GM23338 (cell line): Measurements from ENCODE around the gene KBTBD12. TPM values are rescaled to one million over a fixed set of nuclear protein-coding genes. Genes with fewer than 3 reads are reported as not detected.

Source experiments
- ATAC-seq: fragments of 200-7000 bp; cut with Tn5 transposase; 3 replicates; pipeline ENCODE4 v1.9.1; 2020
- DNase-seq: peaks from one replicate; pipeline ENCODE4 v3.0.0-alpha.2; 2015; ENCODE audit warnings: low spot score
- H2AFZ ChIP-seq: fragments of 200-600 bp; sonication (generic); 2 replicates; pipeline ENCODE4 v1.8.0; 2016; ENCODE audit warnings: antibody characterized with exemption, mild to moderate bottlenecking, moderate library complexity
- H3F3A ChIP-seq: fragments of 200-600 bp; sonication (generic); replicated peaks from 2 replicates; pipeline ENCODE4 v1.8.0; 2017; ENCODE audit warnings: antibody characterized with exemption, mixed run types, low read depth
- H3K27ac ChIP-seq: fragments of 200-600 bp; sonication (generic); 2 replicates; pipeline ENCODE4 v1.6.1; 2016; ENCODE audit warnings: low read depth
- H3K27me3 ChIP-seq: fragments of 200-600 bp; sonication (generic); 2 replicates; pipeline ENCODE4 v1.8.0; 2016; ENCODE audit warnings: mild to moderate bottlenecking, mixed run types, moderate library complexity; ENCODE audit not compliant: insufficient read depth
- H3K36me3 ChIP-seq: fragments of 200-600 bp; sonication (generic); 2 replicates; pipeline ENCODE4 v1.8.0; 2016; ENCODE audit warnings: mild to moderate bottlenecking; ENCODE audit not compliant: insufficient read depth
- H3K4me1 ChIP-seq: fragments of 200-600 bp; sonication (generic); 2 replicates; pipeline ENCODE4 v1.8.0; 2016; ENCODE audit warnings: mild to moderate bottlenecking, moderate library complexity; ENCODE audit not compliant: insufficient read depth
- H3K4me2 ChIP-seq: fragments of 200-600 bp; sonication (generic); 2 replicates; pipeline ENCODE4 v1.7.1; 2017; ENCODE audit warnings: mixed run types
- H3K4me3 ChIP-seq: fragments of 200-600 bp; sonication (generic); 2 replicates; pipeline ENCODE4 v1.6.1; 2016; ENCODE audit warnings: mixed run types
- H3K79me2 ChIP-seq: fragments of 200-600 bp; sonication (generic); replicated peaks from 2 replicates; pipeline ENCODE4 v1.8.0; 2017; ENCODE audit warnings: mild to moderate bottlenecking; ENCODE audit not compliant: insufficient read depth
- H3K9me2 ChIP-seq: fragments of 200-600 bp; sonication (generic); 2 replicates; pipeline ENCODE4 v1.8.0; 2017; ENCODE audit not compliant: insufficient read depth
- H4K20me1 ChIP-seq: fragments of 200-600 bp; sonication (generic); replicated peaks from 2 replicates; pipeline ENCODE4 v1.8.0; 2017; ENCODE audit warnings: mild to moderate bottlenecking; ENCODE audit not compliant: insufficient read depth
- H3K27ac Mint-ChIP-seq: 2 replicates; pipeline ENCODE4 v1.8.0; 2020; ENCODE audit warnings: inconsistent platforms, mild to moderate bottlenecking, moderate library complexity, mixed read lengths
- H3K27me3 Mint-ChIP-seq: 3 replicates; pipeline ENCODE4 v1.8.0; 2022; ENCODE audit warnings: low read depth, mild to moderate bottlenecking, moderate library complexity, mixed read lengths, inconsistent platforms; ENCODE audit not compliant: insufficient read depth, poor library complexity
- H3K36me3 Mint-ChIP-seq: 3 replicates; pipeline ENCODE4 v1.8.0; 2021; ENCODE audit warnings: low read depth, mild to moderate bottlenecking, inconsistent platforms, moderate library complexity, mixed read lengths
- H3K4me1 Mint-ChIP-seq: 3 replicates; pipeline ENCODE4 v1.8.0; 2020; ENCODE audit warnings: mild to moderate bottlenecking, inconsistent platforms, mixed read lengths
- H3K4me3 Mint-ChIP-seq: 3 replicates; pipeline ENCODE4 v1.8.0; 2021; ENCODE audit warnings: moderate library complexity, mild to moderate bottlenecking, inconsistent platforms, mixed read lengths
- H3K9me3 Mint-ChIP-seq: 3 replicates; pipeline ENCODE4 v1.8.0; 2020; ENCODE audit warnings: moderate library complexity, mild to moderate bottlenecking, inconsistent platforms, mixed read lengths
- CREB1 ChIP-seq: fragments of 250-450 bp; sonication (Bioruptor Pico); IDR thresholded peaks from 2 replicates; pipeline ENCODE4 v1.5.0; 2020; ENCODE audit warnings: low read depth, mild to moderate bottlenecking, moderate library complexity
- ETS1 ChIP-seq: IDR thresholded peaks from 2 replicates; pipeline ENCODE4 v1.6.1; 2016; ENCODE audit warnings: antibody characterized with exemption
- EZH2phosphoT487 ChIP-seq: fragments of 200-600 bp; sonication (generic); IDR thresholded peaks from one replicate; pipeline ENCODE4 v1.8.1; 2018; ENCODE audit warnings: antibody characterized with exemption; ENCODE audit not compliant: unreplicated experiment
- JUNB ChIP-seq: IDR thresholded peaks from one replicate; pipeline ENCODE4 v1.6.1; 2016; ENCODE audit warnings: antibody characterized with exemption; ENCODE audit not compliant: unreplicated experiment
- NANOG ChIP-seq: IDR thresholded peaks from 2 replicates; pipeline ENCODE4 v1.6.1; 2016; ENCODE audit warnings: antibody characterized with exemption, borderline replicate concordance
- POLR2AphosphoS5 ChIP-seq: IDR thresholded peaks from 2 replicates; pipeline ENCODE4 v1.6.1; 2016; ENCODE audit warnings: antibody characterized with exemption, low read depth
- STAT1 ChIP-seq: IDR thresholded peaks from one replicate; pipeline ENCODE4 v1.6.1; 2016; ENCODE audit warnings: antibody characterized with exemption; ENCODE audit not compliant: unreplicated experiment
- ZNF114 ChIP-seq: fragments of 250-450 bp; sonication (Bioruptor Pico); IDR thresholded peaks from 2 replicates; pipeline ENCODE4 v1.5.0; 2020; ENCODE audit warnings: mild to moderate bottlenecking, moderate library complexity
- ZNF331 ChIP-seq: fragments of 250-450 bp; sonication (Bioruptor Pico); IDR thresholded peaks from 2 replicates; pipeline ENCODE4 v1.5.0; 2020; ENCODE audit warnings: low read depth, mild to moderate bottlenecking, moderate library complexity
- polyA plus RNA-seq: library from polyadenylated mRNA; unstranded; fragments of >200 nt; fragmentation: Nextera tagmentation; extraction: Ambion mirVana; gene quantifications from 2 replicates; pipeline ENCODE4 v1.2.1, GENCODE V29; 2016
- total RNA-seq: library from RNA; depleted of rRNA; stranded (reverse); fragments of >200 nt; shearing (Covaris generic); gene quantifications from 2 replicates; pipeline ENCODE4 v1.2.3, GENCODE V29; 2014
- TF ChIP-seq, protein P1 (sequence below): fragments of 250-450 bp; sonication (Bioruptor Pico); IDR thresholded peaks from 2 replicates; pipeline ENCODE4 v1.5.0; 2020; ENCODE audit warnings: mild to moderate bottlenecking, moderate library complexity
- TF ChIP-seq, protein P2 (sequence below): IDR thresholded peaks from one replicate; pipeline ENCODE4 v1.6.1; 2018; ENCODE audit warnings: antibody characterized with exemption; ENCODE audit not compliant: unreplicated experiment

KBTBD12 gene
- total and polyA plus RNA-seq, 2 experiments from 2014 or later, result 0.53 to 0.69 TPM

GRCh38 chr3:127998596-127998995, 83.6 kb downstream of the KBTBD12 start:
- no peaks in the 10 kb centered on the region for H3F3A ChIP-seq
- no peaks in the 10 kb centered on the region for H3K9me3 Mint-ChIP-seq
- H3K79me2 ChIP-seq, result no peaks in the 10 kb centered on the region
- H3K4me1 ChIP-seq, result peaks cover 6% of the 10 kb centered on the region; the same call in 1 of the 2 replicates
- H3K27ac ChIP-seq, result no peak overlapping the region
- H3K4me3 ChIP-seq, result no peak overlapping the region
- peaks cover 5% of the 10 kb centered on the region for H3K27me3 Mint-ChIP-seq
- no peaks in the 10 kb centered on the region for H4K20me1 ChIP-seq
- no peaks in the 10 kb centered on the region for H3K36me3 ChIP-seq
- no peaks in the 10 kb centered on the region for H3K27me3 ChIP-seq
- no peak for DNase-seq
- no peaks in the 10 kb centered on the region for H3K36me3 Mint-ChIP-seq
- H3K9me2 ChIP-seq, result peaks cover 7% of the 10 kb centered on the region; the same call in 1 of the 2 replicates
- no peak overlapping the region for H3K27ac Mint-ChIP-seq
- TF ChIP-seq EZH2phosphoT487 (no peak), POLR2AphosphoS5 (no peak), ZNF114 (CRISPR knock-in tag) (no peak), CREB1 (CRISPR knock-in tag) (no peak), STAT1 (no peak), ETS1 (no peak)
- peaks cover 9% of the 10 kb centered on the region for H3K4me1 Mint-ChIP-seq
- no peak for ATAC-seq
- H3K4me2 ChIP-seq, result no peak overlapping the region
- no peak overlapping the region for H2AFZ ChIP-seq
- H3K4me3 Mint-ChIP-seq, result no peak overlapping the region

DNA sequence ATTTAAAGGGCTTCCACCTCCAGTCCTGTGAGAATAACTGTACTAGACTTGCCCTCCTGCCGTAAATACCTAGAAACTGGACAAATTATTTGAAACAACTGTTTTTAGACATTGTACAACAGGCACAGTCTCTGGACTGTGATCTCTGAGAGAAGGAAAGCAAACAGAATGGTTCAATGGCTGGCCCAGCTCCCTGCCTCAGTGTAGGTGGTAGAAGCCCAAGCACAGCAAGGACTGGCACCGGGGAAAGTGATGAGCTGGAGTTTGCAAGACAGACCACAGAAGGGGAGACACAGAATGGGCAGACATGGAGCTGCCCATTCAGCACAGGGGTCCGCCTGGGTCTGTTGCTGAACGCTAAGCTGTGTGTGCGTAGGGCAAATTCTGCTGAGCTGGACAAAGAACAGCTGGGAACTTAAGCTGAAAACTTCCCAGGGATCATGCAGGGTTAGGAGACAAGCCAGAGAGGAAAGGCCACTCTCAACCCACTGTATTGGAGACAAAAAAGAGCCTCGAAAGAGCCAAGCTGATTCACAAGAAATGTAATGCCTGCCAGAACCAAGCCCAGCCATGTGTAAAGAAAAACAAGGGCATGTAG, 84.6 kb downstream of the KBTBD12 start:
- no peaks in the 10 kb centered on the region for H3K9me3 Mint-ChIP-seq
- no peaks in the 10 kb centered on the region for H4K20me1 ChIP-seq
- DNase-seq, result no peak
- no peaks in the 10 kb centered on the region for H3K27me3 ChIP-seq
- ATAC-seq, result no peak
- no peak overlapping the region for H3K4me3 ChIP-seq
- no peak overlapping the region for H3K4me2 ChIP-seq
- no peaks in the 10 kb centered on the region for H3K79me2 ChIP-seq
- H3K36me3 ChIP-seq, result no peaks in the 10 kb centered on the region
- no peak overlapping the region for H3K27ac ChIP-seq
- peaks cover 6% of the 10 kb centered on the region; the same call in 1 of the 2 replicates for H3K4me1 ChIP-seq
- no peak overlapping the region for H3K4me3 Mint-ChIP-seq
- H3K4me1 Mint-ChIP-seq, result peaks cover 9% of the 10 kb centered on the region
- no peaks in the 10 kb centered on the region for H3K9me2 ChIP-seq
- no peak overlapping the region; the same call in 1 of the 2 replicates for H3K27ac Mint-ChIP-seq
- H3F3A ChIP-seq, result no peaks in the 10 kb centered on the region
- no peaks in the 10 kb centered on the region for H3K36me3 Mint-ChIP-seq
- peaks cover 8% of the 10 kb centered on the region for H3K27me3 Mint-ChIP-seq
- H2AFZ ChIP-seq, result no peak overlapping the region
- TF ChIP-seq ZNF114 (CRISPR knock-in tag) (no peak), NANOG (no peak), EZH2phosphoT487 (no peak), ZNF331 (CRISPR knock-in tag) (no peak), STAT1 (no peak), JUNB (no peak)
- TF ChIP-seq, protein P1, sequence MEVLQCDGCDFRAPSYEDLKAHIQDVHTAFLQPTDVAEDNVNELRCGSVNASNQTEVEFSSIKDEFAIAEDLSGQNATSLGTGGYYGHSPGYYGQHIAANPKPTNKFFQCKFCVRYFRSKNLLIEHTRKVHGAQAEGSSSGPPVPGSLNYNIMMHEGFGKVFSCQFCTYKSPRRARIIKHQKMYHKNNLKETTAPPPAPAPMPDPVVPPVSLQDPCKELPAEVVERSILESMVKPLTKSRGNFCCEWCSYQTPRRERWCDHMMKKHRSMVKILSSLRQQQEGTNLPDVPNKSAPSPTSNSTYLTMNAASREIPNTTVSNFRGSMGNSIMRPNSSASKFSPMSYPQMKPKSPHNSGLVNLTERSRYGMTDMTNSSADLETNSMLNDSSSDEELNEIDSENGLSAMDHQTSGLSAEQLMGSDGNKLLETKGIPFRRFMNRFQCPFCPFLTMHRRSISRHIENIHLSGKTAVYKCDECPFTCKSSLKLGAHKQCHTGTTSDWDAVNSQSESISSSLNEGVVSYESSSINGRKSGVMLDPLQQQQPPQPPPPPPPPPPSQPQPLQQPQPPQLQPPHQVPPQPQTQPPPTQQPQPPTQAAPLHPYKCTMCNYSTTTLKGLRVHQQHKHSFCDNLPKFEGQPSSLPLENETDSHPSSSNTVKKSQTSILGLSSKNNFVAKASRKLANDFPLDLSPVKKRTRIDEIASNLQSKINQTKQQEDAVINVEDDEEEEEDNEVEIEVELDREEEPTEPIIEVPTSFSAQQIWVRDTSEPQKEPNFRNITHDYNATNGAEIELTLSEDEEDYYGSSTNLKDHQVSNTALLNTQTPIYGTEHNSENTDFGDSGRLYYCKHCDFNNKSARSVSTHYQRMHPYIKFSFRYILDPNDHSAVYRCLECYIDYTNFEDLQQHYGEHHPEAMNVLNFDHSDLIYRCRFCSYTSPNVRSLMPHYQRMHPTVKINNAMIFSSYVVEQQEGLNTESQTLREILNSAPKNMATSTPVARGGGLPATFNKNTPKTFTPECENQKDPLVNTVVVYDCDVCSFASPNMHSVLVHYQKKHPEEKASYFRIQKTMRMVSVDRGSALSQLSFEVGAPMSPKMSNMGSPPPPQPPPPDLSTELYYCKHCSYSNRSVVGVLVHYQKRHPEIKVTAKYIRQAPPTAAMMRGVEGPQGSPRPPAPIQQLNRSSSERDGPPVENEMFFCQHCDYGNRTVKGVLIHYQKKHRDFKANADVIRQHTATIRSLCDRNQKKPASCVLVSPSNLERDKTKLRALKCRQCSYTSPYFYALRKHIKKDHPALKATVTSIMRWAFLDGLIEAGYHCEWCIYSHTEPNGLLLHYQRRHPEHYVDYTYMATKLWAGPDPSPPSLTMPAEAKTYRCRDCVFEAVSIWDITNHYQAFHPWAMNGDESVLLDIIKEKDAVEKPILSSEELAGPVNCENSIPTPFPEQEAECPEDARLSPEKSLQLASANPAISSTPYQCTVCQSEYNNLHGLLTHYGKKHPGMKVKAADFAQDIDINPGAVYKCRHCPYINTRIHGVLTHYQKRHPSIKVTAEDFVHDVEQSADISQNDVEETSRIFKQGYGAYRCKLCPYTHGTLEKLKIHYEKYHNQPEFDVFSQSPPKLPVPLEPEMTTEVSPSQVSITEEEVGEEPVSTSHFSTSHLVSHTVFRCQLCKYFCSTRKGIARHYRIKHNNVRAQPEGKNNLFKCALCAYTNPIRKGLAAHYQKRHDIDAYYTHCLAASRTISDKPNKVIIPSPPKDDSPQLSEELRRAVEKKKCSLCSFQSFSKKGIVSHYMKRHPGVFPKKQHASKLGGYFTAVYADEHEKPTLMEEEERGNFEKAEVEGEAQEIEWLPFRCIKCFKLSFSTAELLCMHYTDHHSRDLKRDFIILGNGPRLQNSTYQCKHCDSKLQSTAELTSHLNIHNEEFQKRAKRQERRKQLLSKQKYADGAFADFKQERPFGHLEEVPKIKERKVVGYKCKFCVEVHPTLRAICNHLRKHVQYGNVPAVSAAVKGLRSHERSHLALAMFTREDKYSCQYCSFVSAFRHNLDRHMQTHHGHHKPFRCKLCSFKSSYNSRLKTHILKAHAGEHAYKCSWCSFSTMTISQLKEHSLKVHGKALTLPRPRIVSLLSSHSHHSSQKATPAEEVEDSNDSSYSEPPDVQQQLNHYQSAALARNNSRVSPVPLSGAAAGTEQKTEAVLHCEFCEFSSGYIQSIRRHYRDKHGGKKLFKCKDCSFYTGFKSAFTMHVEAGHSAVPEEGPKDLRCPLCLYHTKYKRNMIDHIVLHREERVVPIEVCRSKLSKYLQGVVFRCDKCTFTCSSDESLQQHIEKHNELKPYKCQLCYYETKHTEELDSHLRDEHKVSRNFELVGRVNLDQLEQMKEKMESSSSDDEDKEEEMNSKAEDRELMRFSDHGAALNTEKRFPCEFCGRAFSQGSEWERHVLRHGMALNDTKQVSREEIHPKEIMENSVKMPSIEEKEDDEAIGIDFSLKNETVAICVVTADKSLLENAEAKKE (CRISPR knock-in tag), result no peak
- TF ChIP-seq, protein P2, sequence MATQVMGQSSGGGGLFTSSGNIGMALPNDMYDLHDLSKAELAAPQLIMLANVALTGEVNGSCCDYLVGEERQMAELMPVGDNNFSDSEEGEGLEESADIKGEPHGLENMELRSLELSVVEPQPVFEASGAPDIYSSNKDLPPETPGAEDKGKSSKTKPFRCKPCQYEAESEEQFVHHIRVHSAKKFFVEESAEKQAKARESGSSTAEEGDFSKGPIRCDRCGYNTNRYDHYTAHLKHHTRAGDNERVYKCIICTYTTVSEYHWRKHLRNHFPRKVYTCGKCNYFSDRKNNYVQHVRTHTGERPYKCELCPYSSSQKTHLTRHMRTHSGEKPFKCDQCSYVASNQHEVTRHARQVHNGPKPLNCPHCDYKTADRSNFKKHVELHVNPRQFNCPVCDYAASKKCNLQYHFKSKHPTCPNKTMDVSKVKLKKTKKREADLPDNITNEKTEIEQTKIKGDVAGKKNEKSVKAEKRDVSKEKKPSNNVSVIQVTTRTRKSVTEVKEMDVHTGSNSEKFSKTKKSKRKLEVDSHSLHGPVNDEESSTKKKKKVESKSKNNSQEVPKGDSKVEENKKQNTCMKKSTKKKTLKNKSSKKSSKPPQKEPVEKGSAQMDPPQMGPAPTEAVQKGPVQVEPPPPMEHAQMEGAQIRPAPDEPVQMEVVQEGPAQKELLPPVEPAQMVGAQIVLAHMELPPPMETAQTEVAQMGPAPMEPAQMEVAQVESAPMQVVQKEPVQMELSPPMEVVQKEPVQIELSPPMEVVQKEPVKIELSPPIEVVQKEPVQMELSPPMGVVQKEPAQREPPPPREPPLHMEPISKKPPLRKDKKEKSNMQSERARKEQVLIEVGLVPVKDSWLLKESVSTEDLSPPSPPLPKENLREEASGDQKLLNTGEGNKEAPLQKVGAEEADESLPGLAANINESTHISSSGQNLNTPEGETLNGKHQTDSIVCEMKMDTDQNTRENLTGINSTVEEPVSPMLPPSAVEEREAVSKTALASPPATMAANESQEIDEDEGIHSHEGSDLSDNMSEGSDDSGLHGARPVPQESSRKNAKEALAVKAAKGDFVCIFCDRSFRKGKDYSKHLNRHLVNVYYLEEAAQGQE, result no peak
